Measurements from ENCODE around the gene RIMBP3C.

GRCh38 chr22:21592422-21592821 lies 41.2 kb upstream of the RIMBP3C start:
- no peak for TF ChIP-seq CTCF (IDR thresholded peaks at IDR 0.05; ENCODE audit: borderline replicate concordance, extremely low read depth, low read length, poor library complexity, severe bottlenecking)
- no peak for TF ChIP-seq EZH2 (IDR thresholded peaks at IDR 0.05; ENCODE audit: borderline replicate concordance, low read depth, low read length, severe bottlenecking)
